Fibroblast of villous mesenchyme (primary cell): ENCODE data around the gene HTT. TPM values are rescaled to one million over a fixed set of nuclear protein-coding genes. Genes with fewer than 3 reads are reported as not detected.

Experiments
- DNase-seq: peaks from one replicate; pipeline ENCODE4 v3.0.0-alpha.2; 2010; ENCODE audit warnings: low read depth
- H3K4me3 ChIP-seq: 2 replicates; pipeline ENCODE4 v1.5.1; 2011; ENCODE audit warnings: low read depth, mild to moderate bottlenecking, low read length
- total RNA-seq: library from RNA; depleted of rRNA; stranded (reverse); fragments of >200 nt; gene quantifications from 2 replicates; pipeline ENCODE4 v1.2.3, GENCODE V29; 2012
- TF ChIP-seq, protein P1 (sequence below): IDR thresholded peaks from 2 replicates; pipeline ENCODE4 v1.5.1; 2012; ENCODE audit warnings: low read depth, mild to moderate bottlenecking, low read length; ENCODE audit not compliant: insufficient read depth

Gene HTT
- total RNA-seq, 1 donor: 65.2 TPM

DNA sequence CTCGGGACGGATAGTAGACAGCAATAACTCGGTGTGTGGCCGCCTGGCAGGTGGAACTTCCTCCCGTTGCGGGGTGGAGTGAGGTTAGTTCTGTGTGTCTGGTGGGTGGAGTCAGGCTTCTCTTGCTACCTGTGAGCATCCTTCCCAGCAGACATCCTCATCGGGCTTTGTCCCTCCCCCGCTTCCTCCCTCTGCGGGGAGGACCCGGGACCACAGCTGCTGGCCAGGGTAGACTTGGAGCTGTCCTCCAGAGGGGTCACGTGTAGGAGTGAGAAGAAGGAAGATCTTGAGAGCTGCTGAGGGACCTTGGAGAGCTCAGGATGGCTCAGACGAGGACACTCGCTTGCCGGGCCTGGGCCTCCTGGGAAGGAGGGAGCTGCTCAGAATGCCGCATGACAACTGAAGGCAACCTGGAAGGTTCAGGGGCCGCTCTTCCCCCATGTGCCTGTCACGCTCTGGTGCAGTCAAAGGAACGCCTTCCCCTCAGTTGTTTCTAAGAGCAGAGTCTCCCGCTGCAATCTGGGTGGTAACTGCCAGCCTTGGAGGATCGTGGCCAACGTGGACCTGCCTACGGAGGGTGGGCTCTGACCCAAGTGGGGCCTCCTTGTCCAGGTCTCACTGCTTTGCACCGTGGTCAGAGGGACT is 168.8 kb downstream of the HTT start:
- TF ChIP-seq, protein P1, sequence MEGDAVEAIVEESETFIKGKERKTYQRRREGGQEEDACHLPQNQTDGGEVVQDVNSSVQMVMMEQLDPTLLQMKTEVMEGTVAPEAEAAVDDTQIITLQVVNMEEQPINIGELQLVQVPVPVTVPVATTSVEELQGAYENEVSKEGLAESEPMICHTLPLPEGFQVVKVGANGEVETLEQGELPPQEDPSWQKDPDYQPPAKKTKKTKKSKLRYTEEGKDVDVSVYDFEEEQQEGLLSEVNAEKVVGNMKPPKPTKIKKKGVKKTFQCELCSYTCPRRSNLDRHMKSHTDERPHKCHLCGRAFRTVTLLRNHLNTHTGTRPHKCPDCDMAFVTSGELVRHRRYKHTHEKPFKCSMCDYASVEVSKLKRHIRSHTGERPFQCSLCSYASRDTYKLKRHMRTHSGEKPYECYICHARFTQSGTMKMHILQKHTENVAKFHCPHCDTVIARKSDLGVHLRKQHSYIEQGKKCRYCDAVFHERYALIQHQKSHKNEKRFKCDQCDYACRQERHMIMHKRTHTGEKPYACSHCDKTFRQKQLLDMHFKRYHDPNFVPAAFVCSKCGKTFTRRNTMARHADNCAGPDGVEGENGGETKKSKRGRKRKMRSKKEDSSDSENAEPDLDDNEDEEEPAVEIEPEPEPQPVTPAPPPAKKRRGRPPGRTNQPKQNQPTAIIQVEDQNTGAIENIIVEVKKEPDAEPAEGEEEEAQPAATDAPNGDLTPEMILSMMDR: no peak
- no peak overlapping the region for H3K4me3 ChIP-seq
- no peak for DNase-seq

DNA sequence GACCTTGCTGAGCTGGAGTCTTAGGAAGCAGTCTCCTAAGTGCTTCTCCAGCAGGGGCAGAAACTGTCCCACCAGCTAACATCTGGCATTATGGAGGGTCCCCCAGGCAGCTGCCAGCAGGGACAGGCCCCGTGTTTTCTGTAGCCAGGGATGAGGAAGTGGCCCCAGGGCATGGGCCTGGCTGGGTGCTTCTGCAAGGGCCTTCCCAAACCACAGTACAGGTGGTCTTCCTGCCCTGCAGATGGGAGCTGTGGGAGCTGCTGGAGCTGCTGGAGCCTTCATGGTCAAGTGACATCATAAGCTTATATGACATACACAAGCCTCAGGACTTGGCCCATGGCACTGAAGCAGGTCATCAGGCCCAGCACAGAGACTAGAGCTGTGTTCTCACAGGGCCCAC is 169.5 kb downstream of the HTT start:
- DNase-seq: no peak
- H3K4me3 ChIP-seq: no peak overlapping the region
- TF ChIP-seq, protein P1: no peak

GRCh38 chr4:3244747-3245146 is 170.3 kb downstream of the HTT start:
- H3K4me3 ChIP-seq: no peak overlapping the region
- no peak for DNase-seq
- TF ChIP-seq, protein P1: no peak

DNA sequence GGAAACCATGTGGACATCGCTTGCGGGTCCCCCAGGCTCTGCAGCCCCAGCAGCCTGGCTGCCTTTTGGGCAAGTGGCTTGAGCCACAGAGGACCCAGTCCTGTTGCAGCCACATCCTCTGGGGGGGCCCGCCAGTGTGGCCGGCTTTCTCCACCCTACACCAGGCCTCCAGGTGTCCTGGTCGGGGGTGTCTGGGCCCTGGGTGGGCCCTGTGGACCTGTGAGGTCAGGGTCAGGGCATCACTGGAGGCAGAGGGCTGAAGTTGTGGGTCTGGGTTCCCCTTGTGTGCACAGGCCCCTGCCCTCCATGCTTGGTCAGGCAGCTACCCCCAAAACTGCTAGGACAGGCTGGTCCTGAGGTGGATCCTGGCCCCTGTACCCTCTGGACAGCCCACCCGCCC is 171.2 kb downstream of the HTT start:
- DNase-seq: no peak
- TF ChIP-seq, protein P1: no peak
- H3K4me3 ChIP-seq: no peak overlapping the region

DNA sequence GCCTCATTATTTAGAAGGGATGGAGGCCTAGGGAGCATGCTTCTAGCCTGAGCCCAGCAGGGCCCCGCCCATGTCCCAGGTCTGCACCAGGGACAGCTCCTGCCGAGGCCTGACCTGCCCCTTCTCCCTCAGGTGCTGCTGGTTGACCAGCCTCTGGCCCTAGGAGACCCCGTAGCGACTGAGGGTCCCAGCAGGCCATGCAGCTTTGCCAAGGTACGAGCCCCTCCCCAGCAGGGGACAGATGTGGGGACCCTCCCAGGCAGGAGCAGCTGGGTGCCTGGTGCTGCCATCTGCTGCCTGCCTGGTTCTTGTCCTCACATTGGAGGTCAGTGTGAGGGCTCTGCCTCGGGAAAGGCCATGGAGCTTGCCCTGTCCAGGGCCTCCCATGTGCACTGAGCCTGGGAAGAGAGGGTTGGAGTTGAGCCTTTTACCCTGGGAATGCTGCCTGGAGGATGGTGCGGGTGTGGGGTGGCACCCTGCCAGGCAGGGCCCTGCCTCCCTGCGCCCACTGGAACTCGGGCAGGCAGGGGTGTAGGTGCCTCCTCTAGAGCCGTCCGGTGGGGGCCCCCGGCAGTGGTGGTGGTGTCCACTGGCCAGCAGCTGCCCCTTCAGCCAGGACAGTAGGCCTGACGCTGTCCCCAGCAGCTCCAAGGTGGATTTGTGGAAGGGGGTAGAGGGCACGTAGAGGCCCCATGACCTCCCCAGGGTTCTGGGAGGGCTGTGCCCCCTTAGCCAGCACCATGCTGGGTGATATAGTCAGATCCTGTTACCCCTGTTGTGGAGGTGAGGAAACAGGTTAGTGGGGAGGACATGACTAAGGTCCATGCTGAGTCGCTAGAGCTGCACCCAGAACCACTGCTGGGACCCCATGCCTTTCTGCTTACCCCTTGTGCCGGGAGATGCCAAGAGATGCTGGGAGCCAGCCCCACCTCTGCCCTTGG is 172.2 kb downstream of the HTT start:
- peak; percentile 15 for DNase-seq
- TF ChIP-seq, protein P1: no peak
- H3K4me3 ChIP-seq: no peak overlapping the region

GRCh38 chr4:3247399-3248177 is 173.1 kb downstream of the HTT start:
- no peak for DNase-seq
- TF ChIP-seq, protein P1: no peak
- H3K4me3 ChIP-seq: no peak overlapping the region
